Heart left ventricle (tissue), 16 donors: ENCODE measurements around the gene DIP2C. TPM values are rescaled to one million over a fixed set of nuclear protein-coding genes. Genes with fewer than 3 reads are reported as not detected.
"Not testable (repeated sequence)": the region's sequence is repeated elsewhere in the genome, so short reads cannot be mapped to it uniquely, and the experiment has no call there.

ENCODE experiments used
- ATAC-seq, 4 donors: fragments of 200-7000 bp; cut with Tn5 transposase; one replicate each; pipeline ENCODE4 v1.9.1; 2020 to 2022; ENCODE audit warnings: moderate library complexity in 4 of 4, mild to moderate bottlenecking in 3 of 4, moderate number of reproducible peaks in 1 of 4
- DNase-seq, 5 donors: peaks; one replicate each; pipeline ENCODE4 v3.0.0-alpha.2; 2020
- H3K27ac ChIP-seq, 12 donors: fragments of 200-600 bp; sonication (generic) in 4 of 12; one replicate each; pipeline versions ENCODE4 v1.5.0 to v1.8.0; 2016 to 2022; ENCODE audit warnings: mild to moderate bottlenecking in 2 of 12
- H3K27me3 ChIP-seq, 9 donors: fragments of 200-600 bp; sonication (generic) in 2 of 9; one replicate each; pipeline versions ENCODE4 v1.5.1 to v1.8.0; 2016 to 2022; ENCODE audit warnings: mild to moderate bottlenecking in 3 of 9
- H3K36me3 ChIP-seq, 9 donors: fragments of 200-600 bp; sonication (generic) in 2 of 9; one replicate each; pipeline versions ENCODE4 v1.5.0 to v1.8.0; 2018 to 2022; ENCODE audit warnings: mild to moderate bottlenecking in 2 of 9
- H3K4me1 ChIP-seq, 12 donors: fragments of 200-600 bp; sonication (generic) in 4 of 12; one replicate each; pipeline versions ENCODE4 v1.5.0 to v1.8.0; 2016 to 2022; ENCODE audit warnings: mild to moderate bottlenecking in 3 of 12
- H3K4me3 ChIP-seq, 12 donors: fragments of 200-600 bp; sonication (generic) in 4 of 12; one replicate each; pipeline versions ENCODE4 v1.5.0 to v1.8.0; 2017 to 2022; ENCODE audit warnings: mild to moderate bottlenecking in 9 of 12, moderate library complexity in 4 of 12
- H3K9me3 ChIP-seq, 12 donors: fragments of 200-600 bp; sonication (generic) in 4 of 12; one replicate each; pipeline versions ENCODE4 v1.5.0 to v1.8.0; 2016 to 2022; ENCODE audit warnings: mild to moderate bottlenecking in 1 of 12
- POLR2A ChIP-seq, 2 donors: fragments of 450-650 bp; IDR thresholded peaks; one replicate each; pipeline ENCODE4 v1.6.1; 2017; ENCODE audit warnings: antibody characterized with exemption in 2 of 2, mild to moderate bottlenecking in 2 of 2, moderate library complexity in 2 of 2
- WGBS, 4 donors: extraction: QIAGEN DNeasy Blood & Tissue Kit in 2 of 4; methylation state at CpG; one replicate each; pipeline versions ENCODE4 v1.1.5 to v1.1.7; 2013 to 2018; 5-methylcytosine and 5-hydroxymethylcytosine counted together
- intact Hi-C, 10 donors: fragments of 100-400 bp; cut with DNase I; formaldehyde crosslinking; loops; one replicate each; pipeline versions ENCODE4 v1.11.1 to v1.14.2; 2022
- polyA plus RNA-seq, 2 donors: library from polyadenylated mRNA; stranded (reverse); fragments of 200-250 nt; gene quantifications; one replicate each; pipeline ENCODE4 v1.2.3, GENCODE V29; 2013
- total RNA-seq, 9 donors: library from RNA; depleted of rRNA in 2 of 9; stranded (reverse); fragments of >200 nt in 2 of 9; fragmentation: NEBNext Ultra II Directional in 3 of 9; extraction: Animal tissue kit (Norgen Biotek cat#: 25700) in 3 of 9; gene quantifications; one replicate each; pipeline versions ENCODE4 v1.1.0 to v1.2.4, GENCODE V29; 2016 to 2023
- TF ChIP-seq, protein P1 (sequence below), 12 donors: fragments of 200-600 bp; sonication (generic) in 4 of 12; IDR thresholded peaks; one replicate each; pipeline versions ENCODE4 v1.5.0 to v1.8.0; 2018 to 2022; ENCODE audit warnings: antibody characterized with exemption in 12 of 12, mild to moderate bottlenecking in 5 of 12
- donor health status: ischemic (EF 13 %, LVEDD 7.1; RV severe dilation, severe dysfunction).
- donor health status: healthy with polysubstance abuse.
- donor health status: DM: no; HTN: yes; CAD: no.
- donor health status: DM: no; HTN: no; CAD: no.
- donor health status: ischemic (EF 25% LVEDD 6.9; RV normal size, moderate dysfunction).
- donor health status: ischemic (EF 25% LVEDD 5.7; RV mildly dilated, moderate dysfunction).
- donor health status: healthy.
- donor health status: DM: yes; HTN: yes; CAD: no.
- donor health status: ischemic (EF 35%, LVEDD 5.7; RV mildly dilated, moderate dysfunction).
- donor health status: nonischemic (EF 11% LVEDD 7.7; RV severe dilation, severe dysfunction).
- donor health status: DM: yes; HTN: yes; CAD: no.
- donor health status: PGD.
- donor health status: ischemic (EF 29% LVEDD 5.4; RV normal size, mild dysfunction).
- donor health status: nonischemic (EF 23%, LVEDD 6.1; RV moderate dilation, normal function).

DIP2C gene
- total and polyA plus RNA-seq, 11 donors, result 7.4 to 43.1 (median 28.5) TPM

DNA sequence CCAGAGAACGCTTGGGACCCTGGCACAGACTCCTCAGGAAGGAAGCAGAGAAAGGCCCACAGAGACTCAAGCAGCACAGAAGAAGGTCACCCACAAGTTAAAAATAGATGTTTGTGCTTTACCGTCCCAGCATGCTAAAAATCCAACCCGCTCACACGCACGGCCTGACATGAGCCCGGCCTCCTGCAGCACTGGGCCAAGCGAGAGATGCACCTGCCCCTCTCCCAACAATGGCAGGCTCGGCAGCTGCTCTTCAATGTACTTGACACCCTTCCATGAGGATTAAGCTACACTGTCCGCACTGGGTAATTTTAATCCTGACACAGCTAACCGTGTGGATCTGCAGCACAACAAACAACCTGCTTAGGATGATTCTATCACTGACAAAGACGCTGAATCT, 9.3 kb downstream of the DIP2C start:
- DNase-seq (peak in 3 of 5 donors; percentile 49 to 74 (median 72)), ATAC-seq (peak; percentile 82 to 91 (median 84))
- TF ChIP-seq POLR2A (IDR thresholded peaks at IDR 0.05), result no peak
- TF ChIP-seq, protein P1, sequence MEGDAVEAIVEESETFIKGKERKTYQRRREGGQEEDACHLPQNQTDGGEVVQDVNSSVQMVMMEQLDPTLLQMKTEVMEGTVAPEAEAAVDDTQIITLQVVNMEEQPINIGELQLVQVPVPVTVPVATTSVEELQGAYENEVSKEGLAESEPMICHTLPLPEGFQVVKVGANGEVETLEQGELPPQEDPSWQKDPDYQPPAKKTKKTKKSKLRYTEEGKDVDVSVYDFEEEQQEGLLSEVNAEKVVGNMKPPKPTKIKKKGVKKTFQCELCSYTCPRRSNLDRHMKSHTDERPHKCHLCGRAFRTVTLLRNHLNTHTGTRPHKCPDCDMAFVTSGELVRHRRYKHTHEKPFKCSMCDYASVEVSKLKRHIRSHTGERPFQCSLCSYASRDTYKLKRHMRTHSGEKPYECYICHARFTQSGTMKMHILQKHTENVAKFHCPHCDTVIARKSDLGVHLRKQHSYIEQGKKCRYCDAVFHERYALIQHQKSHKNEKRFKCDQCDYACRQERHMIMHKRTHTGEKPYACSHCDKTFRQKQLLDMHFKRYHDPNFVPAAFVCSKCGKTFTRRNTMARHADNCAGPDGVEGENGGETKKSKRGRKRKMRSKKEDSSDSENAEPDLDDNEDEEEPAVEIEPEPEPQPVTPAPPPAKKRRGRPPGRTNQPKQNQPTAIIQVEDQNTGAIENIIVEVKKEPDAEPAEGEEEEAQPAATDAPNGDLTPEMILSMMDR (IDR thresholded peaks at IDR 0.05), result no peak
- Histone ChIP-seq H3K36me3 (no peaks in the 10 kb centered on the region), H3K4me3 (no peak overlapping the region), H3K27ac (peak overlapping the region in 10 of 12 donors; percentile 28 to 85 (median 66)), H3K9me3 (peaks cover 0 to 10% (median 0%) of the 10 kb centered on the region in 12 donors), H3K4me1 (peaks cover 0 to 61% (median 30%) of the 10 kb centered on the region in 12 donors), H3K27me3 (no peaks in the 10 kb centered on the region)
- WGBS, 4 donors, result 27 to 34% (median 31%) methylated on average over 11 of the region's 11 CpGs
- intact Hi-C loops, result loop anchor here in 6 of 10 donors (10.0 kb wide), 4 partner anchors 55 to 255 kb away; partner anchors contain the start of gene LARP4B (in 2 of the 6)

GRCh38 chr10:679556-679955, 9.9 kb downstream of the DIP2C start:
- peak in 1 of 4 donors; percentile 19 for ATAC-seq
- intact Hi-C loops, result no loop called here
- H3K36me3 ChIP-seq, result no peaks in the 10 kb centered on the region
- 95 to 99% (median 98%) methylated on average over 14 to 15 of the region's 15 CpGs for WGBS, 4 donors
- H3K9me3 ChIP-seq, result peaks cover 0 to 10% (median 0%) of the 10 kb centered on the region in 12 donors
- DNase-seq, result no peak
- TF ChIP-seq POLR2A (IDR thresholded peaks at IDR 0.05), result no peak
- TF ChIP-seq, protein P1 (IDR thresholded peaks at IDR 0.05), result no peak
- H3K4me1 ChIP-seq, result peaks cover 0 to 60% (median 30%) of the 10 kb centered on the region in 12 donors
- no peaks in the 10 kb centered on the region for H3K27me3 ChIP-seq
- peak overlapping the region in 10 of 12 donors; percentile 28 to 85 (median 66) for H3K27ac ChIP-seq
- H3K4me3 ChIP-seq, result no peak overlapping the region

DNA sequence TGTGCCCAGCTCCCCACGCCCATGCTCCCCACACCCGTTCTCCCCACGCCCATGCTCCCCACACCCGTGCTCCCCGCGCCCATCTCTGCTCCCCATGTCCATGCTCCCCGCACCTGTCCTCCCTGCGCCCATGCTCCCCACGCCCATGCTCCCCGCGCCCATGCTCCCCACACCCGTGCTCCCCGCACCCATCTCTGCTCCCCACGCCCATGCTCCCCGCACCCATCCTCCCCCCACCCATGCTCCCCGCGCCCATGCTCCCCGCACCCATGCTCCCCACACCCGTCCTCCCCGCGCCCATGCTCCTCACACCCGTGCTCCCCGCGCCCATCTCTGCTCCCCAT, 10.8 kb downstream of the DIP2C start:
- H3K27me3 ChIP-seq, DNase-seq, ATAC-seq, H3K27ac ChIP-seq, intact Hi-C loops, H3K4me3 ChIP-seq, H3K36me3 ChIP-seq: not testable (repeated sequence)
- 79 to 89% (median 80%) methylated on average over 11 to 24 of the region's 24 CpGs for WGBS, 4 donors
- Histone ChIP-seq H3K4me1 (peaks cover 0 to 60% (median 25%) of the 10 kb centered on the region in 12 donors), H3K9me3 (peaks cover 0 to 15% (median 0%) of the 10 kb centered on the region in 12 donors)

DNA sequence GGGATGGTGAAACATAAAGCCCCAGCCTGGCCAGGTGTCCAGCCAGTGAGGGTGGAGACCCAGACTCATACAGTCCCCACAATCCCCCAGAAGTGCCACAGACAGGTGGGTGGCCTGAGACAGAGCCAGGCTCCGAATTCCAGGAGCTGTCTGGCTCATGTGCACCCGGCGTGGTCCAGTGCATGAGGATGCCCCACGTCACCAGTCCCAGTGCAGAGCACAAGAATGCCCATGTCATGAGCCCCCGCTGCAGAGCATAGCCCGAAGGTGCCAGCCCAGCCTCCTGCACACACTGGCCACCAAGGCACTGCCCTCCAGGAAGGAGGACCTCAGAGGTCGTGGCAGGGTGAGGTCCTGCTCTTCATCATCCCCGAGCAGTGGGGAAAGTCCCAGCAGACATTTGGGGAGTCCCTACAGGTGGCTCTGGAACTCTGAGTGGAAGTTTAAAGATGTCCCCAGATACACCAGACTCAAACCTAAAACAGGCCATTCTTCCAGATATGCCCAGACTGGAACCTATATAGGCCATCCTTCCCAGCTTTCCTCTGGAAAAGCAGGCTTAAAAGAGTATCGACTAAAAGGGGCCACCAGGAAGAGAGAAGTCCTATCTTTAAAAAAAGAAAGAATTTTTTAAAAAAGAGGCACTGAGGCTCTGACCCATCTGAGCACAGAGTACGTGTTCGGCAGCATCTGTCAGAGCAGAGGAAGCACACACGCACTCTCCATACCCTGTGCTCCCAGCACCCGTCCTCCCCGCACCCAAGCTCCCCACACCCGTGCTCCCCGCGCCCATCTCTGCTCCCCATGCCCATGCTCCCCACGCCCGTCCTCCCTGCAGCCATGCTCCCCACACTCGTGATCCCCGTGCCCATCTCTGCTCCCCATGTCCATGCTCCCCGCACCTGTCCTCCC, 11.5 kb downstream of the DIP2C start:
- no peak overlapping the region for H3K4me3 ChIP-seq
- TF ChIP-seq, protein P1 (IDR thresholded peaks at IDR 0.05), result no peak
- no peak for TF ChIP-seq POLR2A (IDR thresholded peaks at IDR 0.05)
- H3K27me3 ChIP-seq, result no peaks in the 10 kb centered on the region
- peaks cover 0 to 15% (median 0%) of the 10 kb centered on the region in 12 donors for H3K9me3 ChIP-seq
- H3K27ac ChIP-seq, result peak overlapping the region in 2 of 12 donors; percentile 52 to 56
- intact Hi-C loops, result no loop called here
- DNase-seq (no peak), ATAC-seq (peak in 3 of 4 donors; percentile 9 to 37 (median 13))
- 78 to 83% (median 80%) methylated on average over 19 to 22 of the region's 22 CpGs for WGBS, 4 donors
- no peaks in the 10 kb centered on the region for H3K36me3 ChIP-seq
- H3K4me1 ChIP-seq, result peaks cover 0 to 60% (median 22%) of the 10 kb centered on the region in 12 donors
